Keratinocyte (primary cell): Measurements from ENCODE around the gene FAM83C.

Source experiments
- CTCF ChIP-seq, 3 experiments: IDR thresholded peaks in 1 of 3; conservative IDR thresholded peaks in 1 of 3; optimal IDR thresholded peaks in 1 of 3; 2 replicates in 2 of 3; 3 replicates in 1 of 3; pipeline versions ENCODE3 to v1.5.1; 2011; ENCODE audit warnings: low read length in 3 of 3, mild to moderate bottlenecking in 3 of 3, moderate library complexity in 2 of 3, control low read depth in 1 of 3, inconsistent platforms in 1 of 3; ENCODE audit not compliant: insufficient read depth in 2 of 3; ENCODE audit errors: extremely low read depth in 1 of 3
- EZH2 ChIP-seq: IDR thresholded peaks from one replicate; pipeline ENCODE4 v1.6.1; 2012; ENCODE audit warnings: inconsistent platforms, mild to moderate bottlenecking, low read length, moderate library complexity

GRCh38 chr20:35294293-35294685 lies 2.1 kb upstream of the FAM83C start:
- TF ChIP-seq CTCF (optimal IDR thresholded peaks at IDR 0.05 in 1 of 3, IDR thresholded peaks at IDR 0.05 in 1 of 3, conservative IDR thresholded peaks at IDR 0.05 in 1 of 3; ENCODE audit: extremely low read depth in 1 of 3, insufficient read depth in 2 of 3, low read length in 3 of 3) (no peak), EZH2 (no peak)
